GM18873 (cell line): Measurements from ENCODE around the gene MUC22.
"Not testable (repeated sequence)": the region's sequence is repeated elsewhere in the genome, so short reads cannot be mapped to it uniquely, and the experiment has no call there.

ENCODE experiments used
- ATAC-seq: cut with Tn5 transposase; IDR thresholded peaks from one replicate; pipeline ENCODE4 v1.9.1; 2021; ENCODE audit warnings: mild to moderate bottlenecking, moderate library complexity, moderate number of reproducible peaks; ENCODE audit not compliant: unreplicated experiment, low FRiP score

Gene MUC22

GRCh38 chr6:31010393-31011060 lies at the start of gene MUC22:
Gene MUC22, plus strand, starts transcription at chr6:31010474. Its CDS starts 233 bp downstream, at chr6:31010707.
- ATAC-seq = no peak

GRCh38 chr6:30960907-30961673 lies 49.2 kb upstream of the MUC22 start:
- ATAC-seq = no peak

GRCh38 chr6:30962716-30963115 lies 47.6 kb upstream of the MUC22 start:
- no peak for ATAC-seq

DNA sequence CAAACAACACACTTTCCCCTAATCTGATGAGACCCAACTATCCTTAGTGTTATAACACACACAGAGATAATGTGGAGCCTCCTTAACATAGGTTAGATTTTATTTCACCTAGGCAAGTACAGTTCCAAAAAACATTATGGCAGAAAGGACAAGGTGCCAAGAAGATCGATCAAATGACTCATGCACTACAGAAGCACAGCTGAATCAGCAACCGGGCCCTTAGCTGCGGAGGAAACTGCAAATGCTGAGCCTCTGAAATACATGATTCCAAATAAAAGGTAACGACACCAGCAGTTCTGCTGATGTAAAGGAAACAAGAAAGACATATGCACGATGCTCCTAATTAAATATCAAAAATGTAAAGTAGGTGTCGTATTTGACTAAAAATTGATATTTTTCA lies 46.6 kb upstream of the MUC22 start:
- ATAC-seq = no peak

DNA sequence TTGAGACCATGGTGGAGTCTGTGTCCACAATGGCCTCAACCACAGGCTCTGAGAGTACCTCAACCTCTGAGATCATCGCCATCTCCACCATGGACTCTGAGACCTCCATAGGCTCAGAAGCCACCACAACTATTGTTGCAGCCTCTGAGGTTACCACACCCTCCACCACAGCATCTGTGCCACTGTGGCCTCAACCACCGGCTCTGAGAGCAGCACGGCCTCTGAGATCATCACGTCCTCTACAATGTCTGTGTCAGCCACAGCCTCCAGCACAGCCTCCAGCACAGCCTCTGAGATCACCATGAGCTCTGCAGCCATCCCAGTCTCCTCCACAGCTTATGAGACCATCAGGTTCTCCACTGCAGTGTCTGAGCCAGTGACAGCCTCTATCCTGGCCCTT lies 46.2 kb upstream of the MUC22 start:
- no peak for ATAC-seq

DNA sequence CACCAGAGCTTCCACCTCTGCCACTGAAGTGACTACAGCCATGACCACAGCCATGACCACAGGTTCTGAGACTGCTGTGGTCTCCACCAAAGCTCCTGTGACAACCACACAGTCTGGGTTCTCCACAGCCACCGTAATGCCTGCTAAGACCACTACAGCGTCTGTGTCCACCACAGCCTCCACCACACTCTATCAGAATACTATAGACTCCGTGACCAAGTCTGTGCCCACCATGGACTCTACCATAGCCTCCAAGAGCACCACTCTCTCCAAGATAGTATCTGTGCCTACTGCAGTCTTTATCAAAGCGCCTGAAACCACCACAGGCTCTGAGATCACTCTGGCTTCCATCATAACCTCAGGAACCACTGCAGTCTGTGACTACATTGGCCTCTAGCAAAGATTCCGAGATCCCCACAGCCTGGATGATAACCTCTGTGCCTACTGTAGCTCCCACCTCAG lies 45.1 kb upstream of the MUC22 start:
- ATAC-seq = no peak

DNA sequence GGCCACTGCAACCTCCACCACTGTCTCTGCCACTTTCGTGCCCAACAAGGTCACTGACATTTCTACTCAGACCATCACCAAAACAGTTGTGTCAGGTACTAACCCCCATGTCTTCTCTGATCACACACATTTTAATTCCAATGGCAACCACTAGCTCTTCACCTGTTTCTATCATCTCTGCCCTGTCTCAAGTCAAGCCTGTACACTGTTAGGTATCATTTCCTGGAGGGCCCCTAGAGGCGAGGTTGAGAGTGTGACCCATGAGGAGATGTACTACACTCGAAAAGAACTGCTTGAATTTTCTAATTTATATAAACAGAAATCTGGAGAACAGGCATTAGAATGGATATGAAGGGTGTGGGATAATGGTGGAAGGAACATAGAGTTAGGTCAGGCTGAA lies 44.1 kb upstream of the MUC22 start:
- no peak for ATAC-seq

GRCh38 chr6:30969171-30969570 lies 41.1 kb upstream of the MUC22 start:
- not testable (repeated sequence) for ATAC-seq

- no peak for ATAC-seq
These were observed 39.3 kb upstream of the MUC22 start for GRCh38 chr6:30970946-30971345.

DNA sequence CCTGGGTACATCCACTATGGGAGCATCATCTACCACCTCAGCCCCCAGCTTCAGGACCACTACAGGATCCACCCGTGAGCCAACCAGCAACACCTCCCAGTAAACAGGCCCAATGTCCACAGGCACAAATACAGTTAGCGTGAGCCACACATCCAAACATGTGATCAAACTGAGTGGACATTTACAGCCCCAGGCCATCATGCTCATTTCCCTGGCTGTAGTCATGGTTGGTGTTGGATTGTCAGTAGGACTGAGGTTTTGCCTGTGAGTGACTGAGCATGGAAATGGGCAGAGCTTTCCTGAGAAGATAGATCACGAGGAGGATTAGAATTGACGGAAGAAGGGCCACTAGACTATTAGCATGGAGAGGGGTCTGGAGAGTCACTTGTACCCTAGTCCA lies 37.5 kb upstream of the MUC22 start:
- ATAC-seq = no peak

DNA sequence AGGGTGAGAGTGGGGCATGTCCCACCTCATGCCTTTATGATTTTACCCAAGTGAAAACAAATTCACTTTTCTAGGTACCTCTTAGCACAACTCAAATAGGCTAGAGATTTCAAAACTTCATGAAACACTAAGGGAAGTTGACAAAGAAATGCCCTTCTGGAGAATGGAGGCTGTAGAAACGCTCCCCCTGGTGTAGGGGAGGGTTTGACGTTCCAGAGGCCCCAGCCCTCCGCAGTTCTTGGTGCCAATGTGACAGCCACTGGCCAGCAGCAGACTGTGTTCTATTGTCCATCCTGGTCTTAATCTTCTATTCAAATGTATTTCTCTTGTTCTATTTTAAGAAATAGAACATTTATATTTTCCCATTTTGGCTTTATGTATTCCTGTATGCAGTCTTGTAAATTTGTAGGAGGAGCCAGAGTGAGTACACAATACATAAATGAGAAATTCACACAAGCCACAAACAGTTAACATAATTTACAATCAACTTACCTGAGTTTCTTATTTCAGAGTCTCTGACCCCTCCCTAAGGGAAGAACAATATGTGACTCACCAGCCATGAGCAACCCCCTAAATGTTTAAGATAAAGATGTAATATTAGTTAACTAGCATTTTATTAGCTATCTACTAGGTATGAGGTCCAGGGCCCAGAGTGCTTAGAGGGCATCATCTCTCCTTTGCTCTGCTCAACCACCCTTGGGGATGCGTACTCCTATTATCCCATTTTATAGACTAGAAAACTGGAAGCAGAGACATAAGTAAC lies 35.6 kb upstream of the MUC22 start:
- ATAC-seq = no peak

- no peak for ATAC-seq
These were observed 31.1 kb upstream of the MUC22 start for GRCh38 chr6:30979141-30979540.

GRCh38 chr6:30979690-30980089 lies 30.6 kb upstream of the MUC22 start:
- ATAC-seq = no peak

DNA sequence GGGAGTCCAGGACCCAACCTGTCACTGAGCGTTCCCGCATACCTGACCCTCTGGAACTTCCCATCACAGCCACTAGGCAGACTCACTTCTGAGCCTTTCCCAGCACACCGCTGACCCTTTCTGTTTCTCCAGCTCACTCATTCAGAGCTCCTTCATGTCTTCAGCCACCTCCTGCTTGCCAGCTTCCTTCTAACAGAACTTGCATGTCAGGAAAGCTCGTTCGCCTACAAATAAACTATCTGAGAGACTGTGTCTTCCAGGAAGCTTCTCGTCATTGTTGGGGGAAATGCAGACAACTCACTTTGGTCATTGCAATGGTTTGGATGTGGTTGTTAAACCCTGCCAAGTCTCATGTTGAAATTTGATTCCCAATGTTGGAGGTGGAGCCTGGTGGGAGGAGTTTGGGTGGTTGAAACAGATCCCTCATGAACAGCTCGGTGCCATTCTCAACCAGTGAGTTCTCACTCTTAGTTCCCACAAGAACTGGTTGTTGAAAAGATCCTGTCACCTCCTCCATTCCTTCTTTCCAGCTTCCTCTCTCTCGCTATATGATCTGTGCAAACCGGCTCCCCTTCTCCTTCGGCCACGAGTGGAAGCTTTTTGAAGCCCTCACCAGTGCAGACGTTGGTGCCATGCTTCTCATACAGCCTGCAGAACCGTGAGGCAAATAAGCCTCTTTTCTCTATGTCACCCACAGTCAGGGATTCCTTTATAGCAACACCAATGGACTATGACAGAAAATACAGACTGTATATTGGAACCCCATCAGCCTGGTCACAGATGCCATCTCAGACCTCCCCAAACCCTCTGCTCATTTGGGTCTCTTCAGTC lies 28.1 kb upstream of the MUC22 start:
- no peak for ATAC-seq

DNA sequence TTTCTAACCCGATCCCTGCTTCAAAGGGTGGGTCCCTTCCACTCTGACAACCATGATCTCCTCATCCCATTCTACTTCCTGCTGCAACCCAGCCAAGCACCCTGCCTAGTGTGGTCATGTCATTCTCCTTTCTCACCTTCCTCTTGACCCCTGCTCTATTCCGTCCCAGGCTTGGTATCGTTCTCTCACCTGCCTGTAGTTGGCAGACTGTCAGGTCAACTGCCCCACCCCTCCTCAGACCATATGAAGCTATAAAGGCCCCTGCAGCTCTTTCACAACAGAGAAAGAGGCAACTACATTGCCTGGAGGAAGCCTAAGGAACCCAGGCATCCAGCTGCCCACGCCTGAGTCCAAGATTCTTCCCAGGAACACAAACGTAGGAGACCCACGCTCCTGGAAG lies 26.8 kb upstream of the MUC22 start, which contains the start of gene MUC21:
Gene MUC21, plus strand, starts transcription at position 280 of the 400 bp plus-strand sequence. CDS start 241 bp downstream, outside the sequence.
- no peak for ATAC-seq

DNA sequence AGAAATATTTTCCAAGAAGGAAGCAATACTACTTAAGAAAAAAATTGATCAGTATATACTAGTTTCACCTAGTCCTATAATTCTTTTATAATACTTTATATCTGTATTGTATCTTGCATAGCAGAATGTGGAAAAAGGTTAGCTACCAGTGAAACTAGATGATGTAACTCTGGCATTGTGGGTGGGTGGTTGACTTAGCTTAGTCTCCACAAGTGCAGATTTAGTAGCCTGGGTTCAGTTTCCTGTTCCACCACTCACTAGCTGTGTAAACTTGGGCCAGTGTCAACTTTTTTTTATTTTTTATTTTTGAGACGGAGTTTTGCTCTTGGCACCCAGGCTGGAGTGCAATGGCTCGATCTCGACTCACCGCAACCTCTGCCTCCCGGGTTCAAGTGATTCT lies 24.8 kb upstream of the MUC22 start:
- ATAC-seq = no peak

DNA sequence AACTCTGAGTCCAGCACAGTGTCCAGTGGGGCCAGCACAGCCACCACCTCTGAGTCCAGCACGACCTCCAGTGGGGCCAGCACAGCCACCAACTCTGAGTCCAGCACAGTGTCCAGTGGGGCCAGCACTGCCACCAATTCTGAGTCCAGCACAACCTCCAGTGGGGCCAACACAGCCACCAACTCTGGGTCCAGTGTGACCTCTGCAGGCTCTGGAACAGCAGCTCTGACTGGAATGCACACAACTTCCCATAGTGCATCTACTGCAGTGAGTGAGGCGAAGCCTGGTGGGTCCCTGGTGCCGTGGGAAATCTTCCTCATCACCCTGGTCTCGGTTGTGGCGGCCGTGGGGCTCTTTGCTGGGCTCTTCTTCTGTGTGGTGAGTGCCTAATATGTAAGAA lies 23.0 kb upstream of the MUC22 start:
- no peak for ATAC-seq

DNA sequence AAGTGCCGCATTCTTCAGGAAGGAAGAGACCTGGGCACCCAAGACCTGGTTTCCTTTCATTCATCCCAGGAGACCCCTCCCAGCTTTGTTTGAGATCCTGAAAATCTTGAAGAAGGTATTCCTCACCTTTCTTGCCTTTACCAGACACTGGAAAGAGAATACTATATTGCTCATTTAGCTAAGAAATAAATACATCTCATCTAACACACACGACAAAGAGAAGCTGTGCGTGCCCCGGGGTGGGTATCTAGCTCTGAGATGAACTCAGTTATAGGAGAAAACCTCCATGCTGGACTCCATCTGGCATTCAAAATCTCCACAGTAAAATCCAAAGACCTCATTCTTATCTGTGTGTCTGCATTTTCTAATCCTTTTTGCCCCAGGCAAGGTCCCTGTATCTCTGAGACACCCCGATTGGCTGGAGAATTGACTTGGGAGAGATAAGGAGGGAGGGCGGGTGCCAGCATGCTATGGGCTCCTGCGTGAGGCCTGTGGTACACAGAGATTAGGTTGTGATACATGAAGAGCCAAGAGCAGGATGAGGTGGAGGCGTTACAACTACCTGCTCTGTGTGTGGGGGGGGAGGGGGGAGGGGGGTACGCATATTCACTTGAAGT lies 22.0 kb upstream of the MUC22 start:
- ATAC-seq = no peak

GRCh38 chr6:30990422-30991086 lies 19.7 kb upstream of the MUC22 start:
- no peak for ATAC-seq
